Brain microvascular endothelial cell (primary cell): Measurements from ENCODE around the gene HMG20A.

Source experiments
- DNase-seq: peaks from one replicate; pipeline ENCODE4 v3.0.0-alpha.2; 2020
- H3K27ac ChIP-seq: fragments of 250-450 bp; sonication (Bioruptor Pico); 2 replicates; pipeline ENCODE4 v1.5.1; 2020; ENCODE audit warnings: mild to moderate bottlenecking, moderate library complexity
- H3K27me3 ChIP-seq: fragments of 250-450 bp; sonication (Bioruptor Pico); replicated peaks from 2 replicates; pipeline ENCODE4 v1.5.1; 2020; ENCODE audit warnings: mild to moderate bottlenecking
- H3K36me3 ChIP-seq: fragments of 250-450 bp; sonication (Bioruptor Pico); replicated peaks from 2 replicates; pipeline ENCODE4 v1.5.1; 2020; ENCODE audit warnings: mild to moderate bottlenecking
- H3K4me3 ChIP-seq: 2 replicates; pipeline ENCODE4 v1.5.1; 2011; ENCODE audit warnings: low read depth, mild to moderate bottlenecking, control low read depth, low read length, moderate library complexity
- in situ Hi-C: cut with HindIII; loops from 2 replicates; pipeline ENCODE4 v1.10.0; 2017; ENCODE audit warnings: low sequenced_read_pairs, low pct_ligation_motif_present
- TF ChIP-seq, protein P1 (sequence below): IDR thresholded peaks from 2 replicates; pipeline ENCODE4 v1.5.1; 2011; ENCODE audit warnings: low read depth, mild to moderate bottlenecking, moderate library complexity, low read length, control low read depth, inconsistent platforms; ENCODE audit errors: missing control alignments

Gene HMG20A

DNA sequence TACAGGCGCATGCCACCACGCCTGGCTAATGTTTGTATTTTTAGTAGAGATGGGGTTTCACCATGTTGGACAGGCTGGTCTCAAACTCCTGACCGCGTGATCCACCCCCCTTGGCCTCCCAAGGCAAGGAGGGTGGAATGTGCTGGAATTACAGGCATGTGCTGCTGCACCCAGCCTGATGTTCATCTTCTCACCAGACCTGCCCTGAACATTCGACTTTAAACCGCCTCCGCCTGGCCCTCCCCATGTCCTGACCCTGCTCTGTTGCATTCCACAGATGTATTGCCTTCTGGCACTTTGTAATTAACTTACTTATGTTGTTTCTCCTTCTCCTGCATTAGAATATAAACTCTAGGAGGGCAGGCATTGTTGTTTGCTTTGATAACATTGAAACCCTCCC, 109.9 kb downstream of the HMG20A start:
- TF ChIP-seq, protein P1, sequence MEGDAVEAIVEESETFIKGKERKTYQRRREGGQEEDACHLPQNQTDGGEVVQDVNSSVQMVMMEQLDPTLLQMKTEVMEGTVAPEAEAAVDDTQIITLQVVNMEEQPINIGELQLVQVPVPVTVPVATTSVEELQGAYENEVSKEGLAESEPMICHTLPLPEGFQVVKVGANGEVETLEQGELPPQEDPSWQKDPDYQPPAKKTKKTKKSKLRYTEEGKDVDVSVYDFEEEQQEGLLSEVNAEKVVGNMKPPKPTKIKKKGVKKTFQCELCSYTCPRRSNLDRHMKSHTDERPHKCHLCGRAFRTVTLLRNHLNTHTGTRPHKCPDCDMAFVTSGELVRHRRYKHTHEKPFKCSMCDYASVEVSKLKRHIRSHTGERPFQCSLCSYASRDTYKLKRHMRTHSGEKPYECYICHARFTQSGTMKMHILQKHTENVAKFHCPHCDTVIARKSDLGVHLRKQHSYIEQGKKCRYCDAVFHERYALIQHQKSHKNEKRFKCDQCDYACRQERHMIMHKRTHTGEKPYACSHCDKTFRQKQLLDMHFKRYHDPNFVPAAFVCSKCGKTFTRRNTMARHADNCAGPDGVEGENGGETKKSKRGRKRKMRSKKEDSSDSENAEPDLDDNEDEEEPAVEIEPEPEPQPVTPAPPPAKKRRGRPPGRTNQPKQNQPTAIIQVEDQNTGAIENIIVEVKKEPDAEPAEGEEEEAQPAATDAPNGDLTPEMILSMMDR = no peak
- in situ Hi-C loops = loop anchor here (25.0 kb wide), 1 partner anchor 418 kb away; no protein-coding TSS in a partner anchor
- no peak for DNase-seq
- no peaks in the 10 kb centered on the region for H3K36me3 ChIP-seq
- no peak overlapping the region for H3K4me3 ChIP-seq
- no peak overlapping the region for H3K27ac ChIP-seq
- H3K27me3 ChIP-seq = no peaks in the 10 kb centered on the region

DNA sequence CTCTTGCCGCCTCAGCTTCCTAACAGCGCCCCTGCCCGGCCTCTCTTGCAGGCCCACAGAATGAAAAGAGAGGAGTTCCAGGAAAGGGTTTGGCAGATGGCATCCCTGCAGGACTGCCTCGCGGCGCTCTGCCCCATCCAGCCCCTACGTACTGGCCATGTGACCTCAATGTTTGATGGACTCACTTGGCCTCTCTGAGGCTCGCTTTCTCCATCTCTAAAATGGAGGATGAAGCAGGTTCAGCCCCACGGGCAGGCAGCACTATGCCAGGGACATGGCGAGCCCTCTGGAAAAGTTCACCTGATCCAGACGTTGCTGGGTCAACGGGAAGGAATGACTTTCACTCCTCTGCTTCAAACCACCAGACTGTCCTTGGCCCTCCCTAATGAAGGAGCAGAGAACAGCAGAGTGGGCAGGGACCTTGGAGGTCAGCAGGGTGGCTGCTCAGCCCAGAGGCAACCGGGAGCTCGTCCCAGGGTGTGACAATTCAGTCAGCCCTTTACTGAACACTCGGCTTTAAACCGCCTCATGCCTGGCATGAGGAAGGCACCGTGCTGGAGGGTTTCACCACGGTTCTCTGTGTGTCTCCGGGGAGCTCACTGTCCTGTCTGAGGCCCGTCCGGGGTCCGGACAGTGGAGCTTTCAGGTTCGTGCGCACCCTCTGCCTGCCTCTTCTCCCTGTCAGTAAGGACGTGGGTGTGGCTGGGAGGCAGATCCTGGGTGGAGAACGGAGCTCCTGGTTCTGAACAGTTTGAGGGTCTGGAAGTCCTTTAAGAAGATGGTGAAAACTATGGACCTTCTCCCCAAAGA, 110.7 kb downstream of the HMG20A start:
- DNase-seq = no peak
- H3K27me3 ChIP-seq = no peaks in the 10 kb centered on the region
- no peak overlapping the region for H3K4me3 ChIP-seq
- no peaks in the 10 kb centered on the region for H3K36me3 ChIP-seq
- no peak overlapping the region for H3K27ac ChIP-seq
- in situ Hi-C loops = loop anchor here (25.0 kb wide), 1 partner anchor 419 kb away; no protein-coding TSS in a partner anchor
- TF ChIP-seq, protein P1 = no peak

DNA sequence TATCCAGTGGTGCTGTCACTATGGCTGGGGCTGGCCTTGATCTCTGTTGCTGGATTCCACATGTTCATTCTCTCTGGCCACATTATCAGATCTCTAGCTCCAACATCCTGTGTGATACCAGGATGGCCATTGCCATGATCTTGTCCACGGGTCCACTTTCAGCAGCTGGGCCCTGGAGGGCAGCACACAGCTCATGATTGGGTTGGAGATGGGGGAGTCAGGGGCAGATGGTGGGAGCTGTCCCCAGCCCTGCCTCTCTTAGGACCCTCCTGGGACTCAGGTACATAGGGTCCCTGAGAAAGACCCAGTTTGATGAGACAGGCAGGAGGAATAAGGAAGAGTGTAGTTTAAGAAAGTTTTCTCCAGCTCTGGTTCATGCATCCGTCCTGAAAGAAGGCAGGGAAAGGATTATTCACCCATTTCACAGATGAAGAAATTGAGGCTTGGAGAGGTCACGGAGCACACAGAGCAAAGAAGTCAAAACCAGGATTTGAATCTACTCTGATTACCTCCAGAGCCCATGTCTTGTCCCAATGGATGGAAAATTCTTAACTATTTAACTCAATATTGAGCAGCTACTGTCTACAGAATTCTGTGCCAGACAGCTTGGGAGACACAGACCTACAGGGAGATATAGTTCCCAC, 111.5 kb downstream of the HMG20A start:
- in situ Hi-C loops = loop anchor here (25.0 kb wide), 1 partner anchor 420 kb away; no protein-coding TSS in a partner anchor
- Histone ChIP-seq H3K4me3 (no peak overlapping the region), H3K36me3 (no peaks in the 10 kb centered on the region), H3K27me3 (no peaks in the 10 kb centered on the region), H3K27ac (no peak overlapping the region)
- TF ChIP-seq, protein P1 = no peak
- no peak for DNase-seq

DNA sequence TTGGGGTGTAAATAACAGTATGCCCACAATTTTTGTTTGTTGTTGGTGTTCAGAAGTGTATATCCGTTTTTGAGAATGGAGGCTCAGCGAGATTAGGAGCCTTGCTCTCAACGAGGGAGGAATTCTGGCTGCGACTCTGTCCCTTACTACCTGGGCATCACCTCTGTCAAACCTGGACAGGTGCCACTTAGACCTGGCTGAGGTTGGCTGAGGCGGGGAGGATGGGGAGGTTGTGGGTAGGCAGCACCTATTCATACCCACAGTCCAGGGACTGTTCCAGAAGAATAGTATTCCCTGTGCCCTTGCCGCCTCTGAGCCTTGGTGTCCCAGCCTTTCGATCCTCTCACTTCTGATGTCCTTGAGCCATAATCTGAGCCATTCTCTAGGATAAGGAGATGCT, 112.2 kb downstream of the HMG20A start:
- H3K36me3 ChIP-seq = no peaks in the 10 kb centered on the region
- TF ChIP-seq, protein P1 = no peak
- H3K4me3 ChIP-seq = no peak overlapping the region
- H3K27ac ChIP-seq = no peak overlapping the region
- no peaks in the 10 kb centered on the region for H3K27me3 ChIP-seq
- in situ Hi-C loops = loop anchor here (25.0 kb wide), 1 partner anchor 421 kb away; no protein-coding TSS in a partner anchor
- no peak for DNase-seq

DNA sequence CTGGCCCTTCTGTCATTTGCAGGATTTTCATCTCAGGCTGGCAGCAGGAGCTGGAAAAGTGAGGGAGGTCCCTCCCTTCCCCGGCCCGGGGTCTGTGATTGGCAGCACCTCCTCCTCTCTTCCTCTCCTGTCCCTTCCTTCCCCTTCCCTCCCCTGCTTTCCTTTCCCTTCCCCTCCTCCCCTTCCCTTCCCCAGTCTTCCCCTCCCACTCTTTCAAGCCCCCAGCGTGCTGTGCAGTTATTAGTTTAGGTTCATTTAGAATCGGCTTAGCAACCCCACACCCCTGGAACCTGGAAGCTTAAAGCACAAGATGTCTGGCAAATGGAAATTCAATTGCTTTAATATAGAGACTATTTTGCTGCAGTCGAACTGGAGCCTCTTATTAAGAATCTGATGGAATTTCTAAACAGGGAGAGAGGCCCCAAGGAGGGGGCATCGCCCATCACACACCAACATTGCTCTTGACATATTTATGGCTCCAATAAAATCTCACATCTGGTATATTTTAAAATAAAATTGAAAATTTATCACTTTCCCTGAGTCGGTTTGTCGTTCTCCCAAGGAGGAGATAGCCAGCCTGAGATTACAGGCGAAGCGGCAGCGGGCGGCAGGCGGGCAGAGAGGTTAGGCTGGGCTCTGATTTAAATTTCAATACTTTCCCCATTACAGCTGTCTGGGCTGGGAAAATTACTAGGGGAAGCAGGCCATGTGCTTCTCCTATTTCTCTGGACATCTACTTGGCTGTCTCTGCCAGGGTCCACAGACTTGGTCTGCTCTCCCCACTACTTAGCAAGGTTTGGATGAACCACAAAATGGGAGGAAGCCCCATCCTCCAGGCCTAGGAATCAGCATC, 113.1 kb downstream of the HMG20A start:
- in situ Hi-C loops = loop anchor here (25.0 kb wide), 1 partner anchor 422 kb away; no protein-coding TSS in a partner anchor
- DNase-seq = no peak
- Histone ChIP-seq H3K36me3 (no peaks in the 10 kb centered on the region), H3K4me3 (no peak overlapping the region), H3K27me3 (no peaks in the 10 kb centered on the region), H3K27ac (no peak overlapping the region)
- TF ChIP-seq, protein P1 = no peak
